HG03378 (cell line): ENCODE results near the gene EFCC1.
"Not testable (repeated sequence)": the region's sequence is repeated elsewhere in the genome, so short reads cannot be mapped to it uniquely, and the experiment has no call there.

Experiments
- ATAC-seq: cut with Tn5 transposase; IDR thresholded peaks from one replicate; pipeline ENCODE4 v1.9.1; 2021; ENCODE audit warnings: mild to moderate bottlenecking, moderate library complexity; ENCODE audit not compliant: unreplicated experiment

EFCC1 gene

DNA sequence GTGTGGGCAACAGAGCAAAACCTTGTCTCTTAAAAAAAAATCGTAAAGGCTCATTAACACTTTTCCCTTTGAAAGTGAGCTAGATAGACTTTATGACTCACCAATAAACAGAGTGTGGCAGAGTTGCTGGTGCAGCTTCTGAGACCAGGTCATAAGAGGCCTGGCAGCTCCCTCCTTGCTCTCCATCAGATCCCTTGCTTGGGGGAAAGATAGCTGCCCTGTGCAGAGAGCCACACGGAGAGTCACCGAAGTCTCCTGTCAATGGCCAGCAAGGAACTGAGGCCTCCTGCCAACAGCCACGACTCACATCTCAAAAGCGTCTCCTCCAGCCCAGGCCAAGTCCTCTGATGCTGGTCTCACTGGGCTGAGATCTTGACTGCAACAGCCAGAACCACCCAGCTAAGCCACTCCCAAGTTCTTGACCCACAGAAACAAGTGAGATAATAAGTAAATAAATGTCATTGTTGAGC lies 50.8 kb downstream of the EFCC1 start:
- ATAC-seq = no peak

DNA sequence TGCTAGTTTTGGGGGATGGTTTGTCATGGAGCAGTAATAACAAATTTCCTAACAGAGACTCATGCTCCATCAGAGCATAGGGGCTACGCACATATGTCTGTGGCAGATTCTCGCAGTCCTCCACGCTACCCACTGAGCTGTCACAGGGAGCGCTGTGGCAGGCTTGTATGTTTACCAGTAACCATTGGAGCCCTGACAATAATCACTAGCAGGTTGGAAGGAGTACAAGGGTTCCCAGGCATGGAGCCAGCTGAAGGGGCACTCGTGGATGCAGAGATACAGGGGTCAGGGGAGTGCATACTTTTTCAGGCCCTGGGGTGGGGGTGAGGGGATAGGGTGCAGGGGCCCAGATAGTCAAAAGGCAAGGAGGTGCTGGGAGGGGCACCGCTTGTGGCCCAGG lies 51.6 kb downstream of the EFCC1 start:
- no peak for ATAC-seq

DNA sequence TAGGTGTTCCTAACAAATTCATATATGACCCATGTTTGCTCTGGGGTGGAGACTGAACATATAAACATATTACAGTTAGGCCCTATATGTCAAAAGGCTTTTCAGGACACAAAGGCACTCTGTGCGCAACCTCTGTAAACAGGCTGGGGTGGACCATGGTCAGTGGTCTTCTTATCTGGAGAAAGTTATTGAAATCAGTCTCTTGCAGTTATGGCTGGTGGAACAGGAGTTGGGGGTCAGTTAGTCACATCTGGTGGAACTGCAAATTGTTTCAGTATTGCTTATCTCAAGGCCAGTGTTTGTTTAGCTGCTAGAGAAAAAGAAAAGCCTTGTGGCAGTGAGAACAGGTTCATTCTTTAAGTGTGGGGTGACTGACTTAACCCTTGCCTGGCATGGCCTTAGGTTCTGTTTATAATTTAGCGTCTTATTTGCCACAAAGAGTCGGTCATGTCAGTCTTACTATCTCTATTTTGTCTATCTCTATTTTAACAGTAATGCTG lies 53.6 kb downstream of the EFCC1 start:
- no peak for ATAC-seq

GRCh38 chr3:129056451-129057173 lies 55.5 kb downstream of the EFCC1 start:
- no peak for ATAC-seq

GRCh38 chr3:129057249-129057648 lies 56.1 kb downstream of the EFCC1 start:
- no peak for ATAC-seq

DNA sequence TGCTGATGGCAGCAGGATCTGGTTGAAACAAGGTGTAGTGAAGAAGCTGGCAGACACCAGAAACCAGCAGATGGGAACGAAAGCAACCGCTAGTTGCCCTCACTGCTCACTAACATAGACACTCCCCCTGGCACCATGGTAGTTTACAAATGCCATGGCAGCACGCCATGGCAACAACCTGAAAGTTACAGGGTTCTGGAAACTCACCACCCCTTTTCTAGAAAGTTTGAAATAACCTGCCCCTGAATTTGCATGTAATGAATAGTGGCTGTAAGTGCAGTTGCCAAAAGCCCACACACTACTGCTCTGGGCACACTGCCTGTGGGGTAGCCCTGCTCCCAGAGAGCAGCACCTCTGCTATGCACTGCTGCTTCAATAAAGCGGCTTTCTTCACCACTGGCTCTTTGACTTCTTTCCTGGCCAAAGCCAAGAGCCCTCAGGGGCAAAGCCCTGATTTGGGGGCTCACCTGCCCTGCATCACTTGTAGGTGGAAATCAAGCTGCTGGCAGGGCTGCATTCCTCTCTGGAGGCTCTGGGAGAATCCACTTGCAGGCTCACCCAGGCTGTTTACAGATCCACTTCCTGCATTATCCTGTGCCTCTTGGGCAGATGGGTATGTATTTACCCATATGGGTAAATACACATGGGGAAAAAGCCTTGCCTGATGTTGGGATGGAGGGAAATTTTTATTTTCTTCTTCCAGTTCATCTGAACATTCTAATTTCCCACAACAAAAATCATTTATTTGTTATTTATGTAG lies 57.5 kb downstream of the EFCC1 start:
- ATAC-seq = peak; percentile 53

GRCh38 chr3:129059311-129059958 lies 58.3 kb downstream of the EFCC1 start:
- no peak for ATAC-seq

DNA sequence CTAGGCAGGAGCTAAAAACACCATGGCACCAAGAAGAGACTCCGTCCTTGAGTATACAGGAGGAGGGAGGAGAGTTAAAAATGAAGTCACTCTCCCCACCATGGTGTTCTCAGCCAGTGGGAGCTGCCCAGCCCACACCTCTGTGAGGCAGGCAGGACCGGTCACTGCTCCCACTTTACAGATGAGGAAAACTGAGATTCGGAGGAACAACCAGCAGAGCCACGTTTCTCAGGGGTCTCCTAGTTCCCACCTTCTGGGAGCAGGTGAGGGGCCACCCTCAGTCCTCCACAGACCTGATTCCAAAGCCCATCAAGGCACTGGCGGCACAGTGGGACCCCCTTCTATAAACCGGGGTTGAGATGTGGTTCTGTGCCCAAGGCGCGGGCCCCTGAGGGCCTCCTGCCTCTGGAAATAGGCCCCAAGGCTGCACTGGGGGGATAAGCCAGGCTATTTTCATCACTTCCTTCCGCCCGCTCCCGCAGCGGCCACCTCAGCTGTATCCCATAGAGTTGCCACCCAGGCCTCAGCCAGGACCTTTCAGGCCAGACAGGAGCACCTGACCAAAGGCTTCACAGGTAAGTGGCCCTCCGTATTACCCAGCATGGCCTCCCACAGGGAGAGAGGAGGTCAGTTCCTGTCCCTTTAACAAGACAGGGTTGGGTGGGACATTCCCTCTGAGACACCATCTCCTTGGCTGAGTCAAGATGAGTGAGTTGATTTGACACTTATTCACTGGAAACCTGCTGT lies 59.3 kb downstream of the EFCC1 start, which contains the start of gene GP9:
Gene GP9, plus strand, starts transcription at position 504 of the 747 bp plus-strand sequence. CDS start 961 bp downstream, outside the sequence.
- no peak for ATAC-seq

GRCh38 chr3:129061023-129061887 lies 60.2 kb downstream of the EFCC1 start:
- ATAC-seq = no peak

- ATAC-seq = no peak
Measured at GRCh38 chr3:129061888-129062834, 61.1 kb downstream of the EFCC1 start.

DNA sequence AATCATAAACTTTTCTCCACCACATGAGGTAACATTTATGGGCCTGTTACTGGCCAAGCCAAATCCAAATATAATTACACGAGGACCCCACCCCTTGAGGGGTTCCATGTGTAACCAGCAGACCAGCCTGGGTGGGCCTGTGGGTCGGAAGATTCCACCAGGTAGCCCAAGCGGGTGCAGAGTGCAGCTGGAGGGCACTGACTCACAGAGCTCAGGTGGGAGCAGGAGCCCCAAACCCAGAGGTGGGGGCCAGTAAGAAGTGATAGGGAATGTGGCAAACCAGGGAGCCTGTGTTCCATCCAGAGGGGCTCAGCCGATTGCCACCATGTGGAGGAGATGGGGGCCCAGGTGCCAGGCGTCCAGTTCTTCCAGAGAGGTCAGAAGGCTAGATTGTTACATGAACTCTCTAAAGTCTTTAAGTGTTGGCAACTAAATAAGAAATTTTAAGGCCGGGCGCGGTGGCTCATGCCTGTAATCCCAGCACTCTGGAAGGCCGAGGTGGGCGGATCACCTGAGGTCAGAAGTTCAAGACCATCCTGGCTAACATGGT lies 62.1 kb downstream of the EFCC1 start:
- no peak for ATAC-seq

DNA sequence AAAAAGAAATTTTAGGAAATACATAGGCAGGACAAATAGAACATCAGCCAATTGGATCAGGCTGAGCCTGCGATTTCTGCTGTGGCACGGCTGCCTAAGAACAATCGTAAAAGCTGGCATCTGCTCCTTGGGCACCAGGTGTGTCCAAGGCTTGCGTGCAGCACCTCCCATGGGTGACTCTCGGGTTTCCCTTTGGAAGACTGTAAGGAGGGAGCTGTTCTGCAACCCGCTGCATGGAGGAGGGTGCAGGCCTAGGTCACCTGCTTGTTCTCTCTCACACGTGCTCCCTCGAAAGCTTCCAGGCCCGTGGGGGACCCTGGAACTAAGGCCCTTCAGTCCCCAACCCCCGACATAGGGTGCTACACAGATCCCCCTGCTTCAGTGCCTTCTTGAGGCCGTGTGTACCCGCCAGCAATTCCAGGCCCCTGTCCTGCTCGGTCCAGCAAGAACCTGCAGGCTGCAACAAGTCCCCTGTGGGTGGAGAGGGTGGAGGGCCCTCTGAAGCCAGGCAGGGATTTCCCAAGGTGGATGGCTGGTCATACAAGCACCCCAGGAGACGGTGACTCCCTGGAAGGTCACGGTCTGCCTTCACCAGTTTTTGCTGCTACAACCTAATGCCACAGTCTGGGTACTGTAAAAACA lies 62.9 kb downstream of the EFCC1 start:
- no peak for ATAC-seq

DNA sequence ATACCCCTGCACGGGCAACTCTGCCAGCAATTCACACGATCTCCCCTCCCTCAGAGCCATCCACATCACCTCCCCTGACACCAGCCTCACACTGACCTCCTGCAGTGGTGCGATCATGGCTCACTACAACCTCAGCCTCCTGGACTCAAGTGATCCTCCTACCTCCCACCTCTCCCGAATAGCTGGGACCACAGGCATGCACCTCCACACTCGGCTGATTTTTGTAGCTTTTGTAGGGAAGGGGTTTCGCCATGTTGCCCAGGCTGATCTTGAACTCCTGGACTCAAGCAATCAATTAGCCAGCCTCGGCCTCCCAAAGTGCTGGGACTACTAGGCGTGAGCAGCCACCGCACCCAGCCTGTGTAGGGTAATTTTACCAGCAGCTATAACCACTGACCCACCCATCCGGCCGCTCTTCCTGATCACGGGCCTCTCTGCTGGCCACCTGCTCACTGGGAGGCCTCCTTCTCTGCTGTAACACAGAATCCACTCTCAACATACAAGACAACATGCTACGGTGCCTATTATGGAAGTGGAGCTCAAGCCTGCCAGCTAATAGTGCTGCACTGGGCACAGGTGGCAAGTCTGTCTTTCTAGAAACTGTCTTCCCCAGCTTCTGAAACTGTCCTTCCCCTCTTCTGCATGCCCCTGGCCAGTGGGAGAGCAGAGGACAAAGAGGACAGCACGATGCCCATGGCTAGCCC lies 64.1 kb downstream of the EFCC1 start:
- no peak for ATAC-seq

DNA sequence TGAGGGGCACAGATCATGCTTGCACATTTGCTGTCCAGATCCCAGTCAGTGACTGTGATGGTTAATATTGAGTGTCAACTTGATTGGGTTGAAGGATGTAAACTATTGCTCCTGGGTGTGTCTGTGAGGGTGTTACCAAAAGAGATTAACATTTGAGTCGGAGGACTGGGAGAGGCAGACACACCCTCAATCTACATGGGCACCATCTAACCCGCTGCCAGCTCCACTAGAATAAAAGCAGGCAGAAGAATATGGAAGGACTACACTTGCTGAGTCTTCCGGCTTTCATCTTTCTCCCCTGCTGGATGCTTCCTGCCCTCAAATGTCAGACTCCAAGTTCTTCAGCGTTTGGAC lies 64.6 kb downstream of the EFCC1 start:
- no peak for ATAC-seq

DNA sequence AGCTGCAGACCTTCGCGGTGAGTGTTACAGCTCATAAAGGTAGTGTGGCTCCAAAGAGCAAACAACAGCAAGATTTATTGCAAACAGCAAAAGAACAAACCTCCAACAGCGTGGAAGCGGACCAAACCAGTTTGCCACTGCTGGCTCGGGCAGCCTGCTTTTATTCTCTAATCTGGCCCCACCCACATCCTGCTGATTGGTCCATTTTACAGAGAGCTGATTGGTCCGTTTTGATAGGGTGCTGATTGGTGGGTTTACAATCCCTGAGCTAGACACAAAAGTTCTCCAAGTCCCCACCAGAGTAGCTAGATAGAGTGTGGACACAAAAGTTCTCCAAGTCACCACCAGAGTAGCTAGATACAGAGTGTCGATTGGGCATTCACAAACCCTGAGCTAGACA lies 66.6 kb downstream of the EFCC1 start:
- ATAC-seq = not testable (repeated sequence)

- ATAC-seq = no peak
Measured at GRCh38 chr3:129068291-129068886, 67.3 kb downstream of the EFCC1 start.
